Epithelial cell of prostate (primary cell): ENCODE measurements around the gene CMBL.
"Not testable (repeated sequence)": the region's sequence is repeated elsewhere in the genome, so short reads cannot be mapped to it uniquely, and the experiment has no call there.

ENCODE experiments used
- DNase-seq: peaks from one replicate; pipeline ENCODE4 v3.0.0-alpha.2; 2011; ENCODE audit warnings: low read depth, low spot score
- H3K27ac ChIP-seq: fragments of 450-650 bp; 2 replicates; pipeline ENCODE4 v1.5.1; 2017; ENCODE audit warnings: mild to moderate bottlenecking

The CMBL gene

GRCh38 chr5:10289353-10289752, 18.3 kb downstream of the CMBL start:
- H3K27ac ChIP-seq = no peak overlapping the region
- no peak for DNase-seq

DNA sequence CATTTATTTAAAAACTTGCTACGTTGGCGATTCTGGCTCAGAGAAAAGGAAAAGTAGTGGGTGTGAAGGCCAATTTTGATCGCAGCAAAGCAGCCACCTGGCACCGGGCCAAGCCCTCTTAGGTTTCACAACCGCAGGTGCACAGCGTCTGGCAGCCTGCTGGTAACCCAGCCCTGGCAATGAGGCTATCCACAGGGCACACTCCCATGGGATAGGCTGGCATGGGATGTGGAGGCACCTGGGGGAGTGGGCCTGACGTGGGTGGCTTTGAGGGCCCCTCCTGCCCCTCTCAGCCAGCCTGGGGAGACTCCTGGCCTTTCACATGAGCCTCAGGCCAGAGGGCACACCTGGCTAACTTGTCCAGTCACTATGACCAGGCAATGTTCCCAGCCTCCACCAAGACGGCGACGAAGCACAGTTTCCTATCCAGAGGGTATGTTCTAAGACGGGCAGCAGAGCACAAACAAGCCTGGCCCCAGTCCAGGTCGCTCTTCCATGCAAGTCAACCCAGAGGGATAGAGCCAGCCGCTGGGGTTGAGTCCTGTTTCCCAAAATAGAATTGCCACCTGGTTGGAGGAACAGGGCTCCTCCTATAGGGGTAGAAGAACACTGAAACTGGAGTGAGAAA, 19.0 kb downstream of the CMBL start:
- no peak overlapping the region for H3K27ac ChIP-seq
- DNase-seq = no peak

DNA sequence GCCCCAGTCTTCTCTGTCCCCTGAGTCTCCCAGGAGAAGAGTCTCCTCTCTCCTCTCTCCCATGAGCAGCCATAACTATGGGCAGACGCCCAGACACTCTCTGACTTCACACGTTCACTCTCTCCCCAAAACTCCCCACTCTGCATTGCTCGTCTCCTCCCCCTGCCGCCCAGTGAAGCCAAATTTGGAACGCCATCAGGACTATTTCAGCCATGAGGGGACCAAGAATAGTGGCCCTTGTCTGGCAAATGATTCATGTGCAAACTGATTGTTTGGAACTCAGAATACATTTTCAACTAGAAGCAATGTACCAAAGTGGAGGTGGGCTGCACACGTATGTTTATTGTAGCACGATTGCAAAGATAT, 20.9 kb downstream of the CMBL start:
- no peak overlapping the region for H3K27ac ChIP-seq
- no peak for DNase-seq

- DNase-seq = no peak
- H3K27ac ChIP-seq = no peak overlapping the region
Measured at GRCh38 chr5:10286162-10286861, 21.4 kb downstream of the CMBL start.

DNA sequence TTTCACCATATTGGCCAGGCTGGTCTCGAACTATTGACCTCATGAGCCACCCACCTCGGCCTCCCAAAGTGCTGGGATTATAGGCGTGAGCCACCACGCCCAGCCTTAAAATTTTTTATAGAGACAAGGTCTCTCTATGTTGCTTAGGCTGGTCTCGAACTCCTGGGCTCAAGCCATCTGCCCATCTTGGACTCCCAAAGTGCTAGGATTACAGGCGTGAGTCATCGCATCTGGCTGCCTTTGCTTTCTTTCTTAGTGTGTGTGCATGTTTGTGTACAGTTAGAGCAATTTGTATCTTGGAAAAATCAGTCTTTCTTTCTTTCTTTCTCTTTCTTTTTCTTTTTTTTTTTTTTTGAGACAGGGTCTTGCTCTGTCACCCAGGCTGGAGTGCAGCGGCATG, 22.3 kb downstream of the CMBL start:
- DNase-seq, H3K27ac ChIP-seq: not testable (repeated sequence)

DNA sequence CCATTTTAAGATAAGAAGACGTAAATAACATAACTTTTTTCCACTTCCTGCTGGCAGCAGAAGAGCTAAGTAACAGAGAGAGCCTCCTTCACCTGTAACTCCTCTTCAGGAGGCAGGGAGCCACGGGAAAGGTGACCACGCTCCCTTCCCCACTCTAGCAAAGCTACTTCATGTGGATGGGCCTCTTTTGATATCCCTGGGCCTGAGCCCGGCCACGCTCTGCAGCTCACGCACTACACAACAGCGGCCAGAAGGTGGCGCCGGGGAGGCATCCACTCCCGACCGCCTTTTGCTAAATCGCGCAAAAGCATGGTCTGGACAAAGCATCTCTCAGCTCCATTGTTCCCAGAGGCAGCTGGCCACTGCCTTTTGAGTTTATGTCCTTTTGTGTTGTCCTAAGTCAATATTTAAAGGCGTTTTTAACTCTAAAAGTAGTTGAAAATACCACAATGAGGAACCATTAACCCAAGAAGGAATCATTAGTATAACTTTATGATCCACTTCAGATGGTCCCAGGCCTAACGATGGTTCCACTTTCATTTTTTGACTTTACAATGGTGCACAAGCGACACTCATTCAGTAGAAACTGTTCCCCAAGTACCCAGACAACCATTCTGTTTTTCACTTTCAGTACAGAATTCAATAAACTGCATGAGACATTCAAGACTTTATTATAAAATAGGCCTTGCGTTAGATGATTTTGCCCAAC, 23.6 kb downstream of the CMBL start:
- no peak overlapping the region for H3K27ac ChIP-seq
- no peak for DNase-seq

- DNase-seq = no peak
Measured at GRCh38 chr5:10279925-10280720, 27.6 kb downstream of the CMBL start.

GRCh38 chr5:10279328-10279727, 28.4 kb downstream of the CMBL start:
- no peak overlapping the region for H3K27ac ChIP-seq
- DNase-seq = no peak

More at GRCh38 chr5:10279925-10280720, 27.6 kb downstream of the CMBL start:
- no peak overlapping the region for H3K27ac ChIP-seq

DNA sequence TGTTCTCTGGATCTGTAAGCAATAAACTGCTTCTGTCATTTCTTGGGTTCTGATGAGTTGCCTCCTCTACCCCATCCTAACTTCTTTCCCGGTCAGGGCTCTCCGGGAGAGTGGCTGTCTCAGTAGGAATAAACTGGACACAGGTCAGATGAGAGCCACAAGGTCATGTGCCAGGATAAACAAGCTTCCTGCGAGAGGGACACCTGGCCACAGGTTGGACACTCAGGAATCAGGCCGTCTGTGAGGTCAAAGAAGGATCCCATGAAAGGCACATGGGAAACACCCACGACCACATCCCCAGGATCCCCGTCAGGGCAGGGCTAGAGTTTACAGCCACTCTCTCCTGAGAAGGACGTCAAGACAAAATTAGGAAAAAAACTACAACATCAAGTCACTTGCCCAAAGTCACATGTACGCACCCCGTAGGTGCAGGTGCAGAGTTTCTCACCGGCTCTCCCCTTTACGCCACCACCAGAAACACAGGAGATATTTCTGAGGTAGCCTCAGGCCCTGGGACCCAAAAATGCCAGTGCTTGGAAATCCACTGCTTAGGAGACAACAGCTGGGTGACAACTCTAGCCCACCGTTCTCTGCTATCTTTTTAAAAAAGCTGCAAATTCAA, 28.9 kb downstream of the CMBL start:
- no peak overlapping the region for H3K27ac ChIP-seq
- no peak for DNase-seq

- H3K27ac ChIP-seq = no peak overlapping the region
- DNase-seq = no peak
Measured at GRCh38 chr5:10277773-10278630, 29.7 kb downstream of the CMBL start.

DNA sequence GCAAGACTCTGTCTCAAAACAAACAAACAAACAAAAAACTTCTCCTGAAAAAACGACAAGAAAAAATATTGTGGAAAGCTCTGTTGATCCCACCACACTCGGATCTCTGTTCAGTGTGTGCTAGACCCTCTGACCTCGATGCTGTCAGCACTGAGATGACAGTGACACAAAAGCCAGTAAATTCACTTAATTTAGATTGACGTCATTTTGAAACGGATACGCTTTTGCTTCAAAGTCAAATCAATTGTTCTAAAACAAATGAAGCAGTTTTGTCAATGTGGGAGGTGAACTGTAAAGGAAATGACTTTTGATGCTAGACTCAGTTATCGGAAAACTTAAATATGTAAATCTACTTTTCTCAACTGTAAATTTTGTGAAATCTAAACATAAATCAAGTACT, 31.0 kb downstream of the CMBL start:
- no peak overlapping the region for H3K27ac ChIP-seq
- DNase-seq = no peak

DNA sequence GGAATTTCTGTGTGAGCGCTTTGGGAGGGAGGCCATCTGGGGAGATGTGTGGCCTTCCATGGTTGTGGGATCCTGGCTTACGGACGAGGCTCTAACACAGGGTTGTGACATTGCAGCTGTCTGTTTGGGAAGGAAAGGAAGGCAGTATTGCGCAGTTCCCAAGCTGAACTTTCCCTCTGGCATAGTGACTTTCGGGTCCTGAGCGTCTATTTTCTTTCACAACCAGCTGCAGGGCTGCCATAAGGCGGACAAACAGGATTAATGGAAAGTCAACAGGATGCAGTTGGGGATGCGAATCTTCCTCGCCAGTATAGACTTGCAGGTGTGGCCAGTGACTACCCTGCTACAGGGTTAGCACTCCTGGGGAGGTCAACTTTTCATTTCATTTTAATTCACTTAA, 31.7 kb downstream of the CMBL start:
- no peak overlapping the region for H3K27ac ChIP-seq
- DNase-seq = no peak

GRCh38 chr5:10275460-10275859, 32.2 kb downstream of the CMBL start:
- no peak for DNase-seq
- H3K27ac ChIP-seq = no peak overlapping the region

DNA sequence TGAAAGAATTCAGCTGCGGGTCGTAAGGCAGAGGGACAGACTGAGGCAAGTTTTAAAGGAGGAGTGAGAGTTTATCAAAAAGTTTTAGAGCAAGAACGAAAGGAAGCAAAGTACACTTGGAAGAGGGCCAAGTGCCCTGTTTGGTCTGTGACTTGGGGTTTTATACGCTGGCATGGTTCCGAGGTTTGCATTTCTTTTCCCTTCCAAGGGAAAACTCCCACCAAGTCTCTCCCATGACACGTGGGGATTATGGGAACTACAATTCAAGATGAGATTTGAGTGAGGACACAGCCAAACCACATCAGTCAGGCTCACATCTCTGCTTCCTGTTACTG, 34.9 kb downstream of the CMBL start:
- not testable (repeated sequence) for H3K27ac ChIP-seq, DNase-seq

DNA sequence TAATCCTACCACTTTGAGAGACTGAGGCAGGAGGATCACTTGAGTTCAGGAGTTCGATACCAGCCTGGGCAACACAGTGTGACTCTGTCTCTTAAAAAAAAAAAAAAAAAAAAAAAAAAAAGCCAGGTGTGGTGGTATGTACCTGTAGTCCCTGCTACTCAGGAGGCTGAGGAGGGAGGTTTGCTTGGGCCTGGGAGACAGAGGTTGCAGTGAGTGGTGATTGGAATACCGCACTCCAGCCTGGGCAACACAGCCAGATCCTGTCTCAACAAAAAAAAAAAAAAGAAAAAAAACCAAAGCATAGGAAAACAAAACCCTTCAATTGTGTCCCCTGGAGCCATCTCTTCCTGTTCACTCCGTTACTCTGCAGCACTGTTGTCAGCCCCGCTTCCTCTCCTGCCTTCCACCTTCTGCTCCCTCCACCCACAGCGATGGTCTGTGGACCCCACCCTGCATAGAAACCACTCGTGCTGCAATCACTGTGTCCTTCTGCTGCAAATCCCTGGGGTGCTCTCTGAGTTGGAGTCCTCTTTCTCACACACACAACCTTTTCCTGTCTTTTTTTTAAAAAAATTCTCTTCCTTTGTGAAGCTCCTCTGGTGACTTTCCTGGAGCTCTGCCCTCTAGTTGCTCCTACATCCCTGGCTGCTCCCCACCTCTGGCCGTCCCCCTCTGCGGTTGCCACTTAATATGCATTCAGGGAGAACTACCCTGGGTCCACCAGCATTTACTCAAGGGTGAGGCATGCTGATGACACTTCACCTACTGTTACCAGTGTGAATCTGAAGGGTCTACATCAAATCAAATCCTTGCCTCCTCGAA, 35.4 kb downstream of the CMBL start:
- DNase-seq = no peak
- no peak overlapping the region for H3K27ac ChIP-seq

- peak overlapping the region; percentile 87 for H3K27ac ChIP-seq
- DNase-seq = no peak
Measured at GRCh38 chr5:10268100-10268499, 39.6 kb downstream of the CMBL start.

GRCh38 chr5:10266839-10267238, 40.9 kb downstream of the CMBL start:
- peak overlapping the region; percentile 87 for H3K27ac ChIP-seq
- DNase-seq = no peak

DNA sequence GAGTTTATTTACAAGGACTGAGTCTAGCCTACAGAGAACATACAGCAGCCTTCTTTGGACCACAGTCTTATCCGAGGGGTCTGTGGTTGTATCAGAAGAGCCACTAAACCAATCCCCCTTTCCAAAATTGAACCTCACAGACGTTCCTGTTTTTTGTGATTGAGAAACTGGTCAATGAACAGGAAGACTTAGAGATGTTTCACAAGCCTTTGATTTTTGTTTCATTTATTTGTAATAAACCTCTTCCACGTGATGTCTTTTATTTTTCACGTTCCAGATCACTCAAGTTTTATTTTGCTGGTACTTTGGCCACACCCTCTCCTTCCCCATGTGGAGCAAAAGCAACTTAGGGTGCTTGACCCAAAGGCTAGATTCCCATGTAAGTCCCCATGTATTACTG, 41.6 kb downstream of the CMBL start:
- DNase-seq = no peak
- peak overlapping the region; percentile 87 for H3K27ac ChIP-seq
